ES-I3 (cell line): ENCODE measurements around the gene OVCA2.

Experiments used
- H3K36me3 ChIP-seq: 2 replicates; pipeline ENCODE4 v1.6.1; 2013; ENCODE audit warnings: mild to moderate bottlenecking, low read length, control low read depth, moderate library complexity; ENCODE audit not compliant: insufficient read depth
- H3K4me1 ChIP-seq: 2 replicates; pipeline ENCODE4 v1.6.1; 2013; ENCODE audit warnings: mild to moderate bottlenecking, control low read depth, low read length; ENCODE audit not compliant: insufficient read depth
- H3K9ac ChIP-seq: 2 replicates; pipeline ENCODE4 v1.6.1; 2013; ENCODE audit warnings: low read depth, mild to moderate bottlenecking, low read length, moderate library complexity
- H3K9me3 ChIP-seq: 2 replicates; pipeline ENCODE4 v1.6.1; 2013; ENCODE audit warnings: mild to moderate bottlenecking, low read length, moderate library complexity; ENCODE audit not compliant: control insufficient read depth, insufficient read depth

Gene OVCA2

GRCh38 chr17:2023256-2023655 is 18.6 kb upstream of the OVCA2 start:
- no peak overlapping the region for H3K9ac ChIP-seq
- peaks cover 5% of the 10 kb centered on the region; the same call in 1 of the 2 replicates for H3K4me1 ChIP-seq
- no peaks in the 10 kb centered on the region for H3K9me3 ChIP-seq
- H3K36me3 ChIP-seq, result no peaks in the 10 kb centered on the region

GRCh38 chr17:2023692-2024571 is 17.9 kb upstream of the OVCA2 start:
- H3K9me3 ChIP-seq, result no peaks in the 10 kb centered on the region
- H3K36me3 ChIP-seq, result no peaks in the 10 kb centered on the region
- peak overlapping the region; percentile 58 for H3K9ac ChIP-seq
- peaks cover 5% of the 10 kb centered on the region; the same call in 1 of the 2 replicates for H3K4me1 ChIP-seq

DNA sequence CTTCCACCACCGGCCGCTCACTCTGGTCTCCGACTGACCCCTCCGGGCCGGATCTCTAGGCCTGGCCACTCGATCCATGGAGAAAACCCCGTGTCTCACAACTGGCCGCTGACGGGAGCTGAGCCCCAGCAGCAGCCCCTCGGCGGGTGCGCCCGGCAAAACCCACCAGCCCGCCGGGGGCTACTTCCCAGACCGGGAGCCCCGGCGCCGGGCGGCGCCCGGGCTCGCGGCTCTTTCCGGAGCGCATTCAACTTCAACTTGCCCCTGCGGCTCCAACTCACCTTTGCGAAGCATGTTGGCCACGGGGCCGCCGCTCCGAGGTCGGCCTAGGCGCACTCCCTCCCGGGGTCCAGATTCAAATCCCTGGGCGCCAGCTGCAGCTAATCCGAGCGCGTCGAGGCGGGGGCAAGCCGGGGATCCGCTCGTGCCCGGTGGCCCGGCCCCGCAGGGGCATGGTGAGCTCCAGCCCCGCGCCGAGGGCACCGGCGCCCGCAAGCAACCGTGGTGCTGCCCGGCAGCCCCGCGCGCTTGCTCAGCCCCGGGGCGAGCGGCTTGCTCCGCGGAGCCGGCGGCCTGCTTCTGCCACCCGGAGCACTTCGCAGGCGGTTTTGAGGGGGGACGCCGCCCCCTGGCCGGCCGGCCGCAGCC is 17.1 kb upstream of the OVCA2 start:
- peak overlapping the region; percentile 58 for H3K9ac ChIP-seq
- no peaks in the 10 kb centered on the region for H3K36me3 ChIP-seq
- H3K4me1 ChIP-seq, result peaks cover 5% of the 10 kb centered on the region; the same call in 1 of the 2 replicates
- no peaks in the 10 kb centered on the region for H3K9me3 ChIP-seq

DNA sequence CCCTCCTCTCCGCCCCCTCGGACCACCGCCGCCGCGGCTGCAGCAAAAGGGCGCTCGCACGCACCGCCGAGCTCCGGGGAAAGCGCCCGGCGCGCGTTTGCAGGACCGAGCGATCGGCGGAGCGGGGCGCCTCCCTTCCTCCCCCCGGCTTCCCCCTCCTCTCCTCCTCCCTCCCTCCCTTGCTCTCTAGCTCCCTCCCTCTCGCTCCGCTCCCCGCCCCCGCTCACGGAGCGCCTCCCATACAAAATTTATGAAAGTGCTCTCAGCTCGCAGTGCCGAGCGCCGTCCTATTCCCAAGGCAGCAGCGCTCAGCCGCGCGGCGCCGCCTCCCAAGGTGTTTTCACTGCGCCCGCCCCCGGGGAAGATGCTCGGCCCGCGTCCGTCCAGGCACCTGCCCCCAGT is 16.6 kb upstream of the OVCA2 start, which contains the start of gene RTN4RL1:
RTN4RL1 (minus strand) TSS at position 115 of the 402 bp plus-strand sequence. CDS start 469 bp downstream, outside the sequence.
- Histone ChIP-seq H3K4me1 (peaks cover 5% of the 10 kb centered on the region; the same call in 1 of the 2 replicates), H3K9ac (peak within 1 kb of the TSS; percentile 58), H3K36me3 (no peaks in the 10 kb centered on the region), H3K9me3 (no peaks in the 10 kb centered on the region)

DNA sequence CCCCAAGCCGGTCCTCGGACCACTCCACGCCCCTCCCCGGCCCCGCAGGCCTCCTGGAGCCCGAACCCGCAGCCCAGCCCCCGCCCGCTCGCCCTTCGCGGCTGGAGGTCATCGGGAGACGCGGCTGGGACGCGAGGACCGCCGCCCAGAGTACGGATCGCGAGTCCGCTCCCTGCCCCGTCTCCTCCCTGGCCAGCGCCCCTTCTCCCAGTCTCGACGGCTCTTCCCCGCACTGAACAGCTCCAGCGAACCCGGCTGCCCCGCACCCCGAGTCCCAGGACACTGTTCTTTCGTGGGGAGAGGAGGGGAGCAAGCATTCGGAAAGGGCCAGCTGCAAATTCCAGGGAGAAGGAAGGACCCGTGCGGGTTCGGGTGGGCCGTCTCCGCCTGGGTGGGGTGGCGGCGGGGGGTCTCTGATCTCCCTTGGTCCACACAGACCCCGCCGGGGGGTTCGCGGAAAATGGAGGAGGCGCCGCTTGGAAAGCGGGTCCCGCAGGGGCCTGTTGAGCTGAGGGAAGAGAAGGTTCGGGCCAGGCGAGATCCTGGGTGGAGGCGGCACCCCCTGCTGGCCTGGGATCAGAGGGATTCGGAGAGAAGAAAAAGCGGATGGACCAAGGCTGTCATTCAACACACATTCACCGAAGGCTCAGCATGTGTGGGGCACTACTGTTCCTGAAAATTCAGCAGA is 16.1 kb upstream of the OVCA2 start:
- Histone ChIP-seq H3K36me3 (no peaks in the 10 kb centered on the region), H3K4me1 (peaks cover 5% of the 10 kb centered on the region; the same call in 1 of the 2 replicates), H3K9ac (peak overlapping the region; percentile 58; the same call in 1 of the 2 replicates), H3K9me3 (no peaks in the 10 kb centered on the region)

GRCh38 chr17:2027528-2028233 is 14.1 kb upstream of the OVCA2 start:
- Histone ChIP-seq H3K9ac (no peak overlapping the region), H3K36me3 (no peaks in the 10 kb centered on the region), H3K9me3 (no peaks in the 10 kb centered on the region), H3K4me1 (peaks cover 5% of the 10 kb centered on the region; the same call in 1 of the 2 replicates)

GRCh38 chr17:2028234-2028614 is 13.6 kb upstream of the OVCA2 start:
- peaks cover 2% of the 10 kb centered on the region; the same call in 1 of the 2 replicates for H3K4me1 ChIP-seq
- H3K36me3 ChIP-seq, result no peaks in the 10 kb centered on the region
- H3K9me3 ChIP-seq, result no peaks in the 10 kb centered on the region
- no peak overlapping the region for H3K9ac ChIP-seq

GRCh38 chr17:2028737-2029136 is 13.1 kb upstream of the OVCA2 start:
- H3K4me1 ChIP-seq, result no peaks in the 10 kb centered on the region; the same call in 1 of the 2 replicates
- H3K9ac ChIP-seq, result no peak overlapping the region
- H3K36me3 ChIP-seq, result no peaks in the 10 kb centered on the region

GRCh38 chr17:2029911-2030778 is 11.7 kb upstream of the OVCA2 start, which contains the start of gene DPH1:
Gene DPH1, plus strand, starts transcription at chr17:2030153. Its CDS starts 17 bp downstream, at chr17:2030170.
- no peaks in the 10 kb centered on the region for H3K9me3 ChIP-seq
- no peaks in the 10 kb centered on the region for H3K36me3 ChIP-seq
- no peaks in the 10 kb centered on the region; the same call in 1 of the 2 replicates for H3K4me1 ChIP-seq
- peak within 1 kb of the TSS; percentile 99 for H3K9ac ChIP-seq

More at GRCh38 chr17:2028737-2029136, 13.1 kb upstream of the OVCA2 start:
- H3K9me3 ChIP-seq, result no peaks in the 10 kb centered on the region

GRCh38 chr17:2030779-2031163 is 11.1 kb upstream of the OVCA2 start:
- peak overlapping the region; percentile 99; the same call in 1 of the 2 replicates for H3K9ac ChIP-seq
- H3K9me3 ChIP-seq, result no peaks in the 10 kb centered on the region

GRCh38 chr17:2033153-2033552 is 8.7 kb upstream of the OVCA2 start:
- no peaks in the 10 kb centered on the region; the same call in 1 of the 2 replicates for H3K4me1 ChIP-seq
- H3K9me3 ChIP-seq, result no peaks in the 10 kb centered on the region
- no peaks in the 10 kb centered on the region for H3K36me3 ChIP-seq
- no peak overlapping the region for H3K9ac ChIP-seq

More at GRCh38 chr17:2030779-2031163, 11.1 kb upstream of the OVCA2 start:
- H3K36me3 ChIP-seq, result no peaks in the 10 kb centered on the region
- H3K4me1 ChIP-seq, result no peaks in the 10 kb centered on the region; the same call in 1 of the 2 replicates

DNA sequence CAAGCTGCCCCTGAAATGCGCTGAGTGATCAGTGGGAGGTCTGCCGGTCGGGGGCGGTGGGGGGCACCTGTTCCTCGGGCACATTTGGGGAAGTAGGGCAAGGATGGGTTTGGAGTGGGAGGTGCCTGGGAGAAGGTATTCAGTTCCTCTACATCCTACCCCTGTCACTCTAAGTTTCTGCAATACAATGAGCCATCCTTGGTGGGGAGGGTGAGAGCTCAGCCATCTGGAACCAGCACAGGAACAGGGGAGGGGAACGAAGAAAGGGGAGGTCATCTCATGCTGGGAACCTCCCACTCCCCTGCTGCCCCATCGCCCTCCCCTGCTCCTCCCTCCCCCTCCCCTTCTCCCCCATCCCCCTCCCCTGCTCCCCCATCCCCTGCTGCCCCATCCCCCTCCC is 7.7 kb upstream of the OVCA2 start:
- H3K9ac ChIP-seq, result no peak overlapping the region
- H3K4me1 ChIP-seq, result no peaks in the 10 kb centered on the region; the same call in 1 of the 2 replicates
- no peaks in the 10 kb centered on the region for H3K36me3 ChIP-seq
- no peaks in the 10 kb centered on the region for H3K9me3 ChIP-seq
